Stimulated activated CD8-positive, alpha-beta memory T cell treated with anti-CD3 and anti-CD28 coated beads, Interleukin-12 subunit alpha, Interleukin-12 subunit beta, amount 100 ng/mL, for 4 hours (primary cell): ENCODE measurements around the gene HSD17B11.
"Not testable (repeated sequence)": the region's sequence is repeated elsewhere in the genome, so short reads cannot be mapped to it uniquely, and the experiment has no call there.

Source experiments
- DNase-seq: peaks from one replicate; pipeline ENCODE4 v3.0.0-alpha.2; 2020; ENCODE audit warnings: low read depth

The HSD17B11 gene, protein sequence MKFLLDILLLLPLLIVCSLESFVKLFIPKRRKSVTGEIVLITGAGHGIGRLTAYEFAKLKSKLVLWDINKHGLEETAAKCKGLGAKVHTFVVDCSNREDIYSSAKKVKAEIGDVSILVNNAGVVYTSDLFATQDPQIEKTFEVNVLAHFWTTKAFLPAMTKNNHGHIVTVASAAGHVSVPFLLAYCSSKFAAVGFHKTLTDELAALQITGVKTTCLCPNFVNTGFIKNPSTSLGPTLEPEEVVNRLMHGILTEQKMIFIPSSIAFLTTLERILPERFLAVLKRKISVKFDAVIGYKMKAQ

DNA sequence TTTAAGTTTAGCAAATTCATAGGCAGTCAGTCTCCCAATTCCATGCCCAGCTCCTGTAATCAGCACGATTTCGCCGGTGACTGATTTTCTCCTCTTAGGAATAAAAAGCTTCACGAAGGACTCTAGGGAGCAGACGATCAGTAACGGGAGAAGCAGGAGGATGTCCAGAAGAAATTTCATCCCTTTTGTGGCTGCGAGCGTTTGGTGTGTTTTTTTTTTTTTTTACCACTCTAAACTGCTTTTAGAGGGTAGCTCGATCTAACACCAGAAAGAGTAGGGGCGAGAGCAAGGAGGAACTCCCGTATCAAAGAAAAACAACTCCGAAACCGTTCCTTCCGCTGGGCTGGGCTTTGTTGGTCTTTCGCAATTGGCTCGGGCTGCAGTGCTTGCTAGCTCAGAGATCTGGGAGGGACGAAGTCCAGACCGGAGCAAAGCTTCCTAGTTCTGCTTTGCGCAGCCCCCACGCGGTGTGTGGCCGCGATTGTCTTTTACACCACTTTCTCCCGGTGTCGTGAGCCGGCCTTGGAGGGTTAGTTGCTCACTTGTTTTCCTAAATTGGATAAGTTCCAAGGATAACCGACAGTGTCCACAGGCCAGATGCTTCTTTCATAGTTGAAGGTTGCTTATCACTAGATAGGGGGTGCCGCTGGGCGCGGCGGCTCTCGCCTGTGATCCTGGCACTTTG is at the start of gene HSD17B11:
Gene HSD17B11, minus strand, starts transcription at position 298 of the 685 bp plus-strand sequence. Its CDS starts 118 bp downstream, at position 180.
- DNase-seq: peak; percentile 59

GRCh38 chr4:87433342-87433741 is 42.4 kb upstream of the HSD17B11 start:
- DNase-seq: no peak

- no peak for DNase-seq
These were observed 39.0 kb upstream of the HSD17B11 start for GRCh38 chr4:87430038-87430437.

DNA sequence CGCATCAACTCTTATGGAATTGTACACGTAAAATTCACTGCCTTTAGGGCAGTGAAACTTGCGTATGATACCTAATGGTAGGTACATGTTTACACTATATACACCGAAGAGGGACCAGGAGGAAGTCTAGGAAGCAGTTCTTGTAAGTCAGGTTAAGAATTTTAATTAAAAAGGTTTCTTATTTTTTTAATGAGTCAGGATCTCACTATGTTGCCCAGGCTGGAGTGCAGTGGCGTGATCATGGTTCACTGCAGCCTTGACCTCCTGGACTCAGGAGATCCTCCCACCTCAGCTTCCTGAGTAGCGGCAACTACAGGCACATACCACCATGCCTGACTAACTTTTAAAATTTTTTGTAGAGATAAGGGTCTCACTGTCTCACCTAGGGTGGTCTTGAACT is 38.0 kb upstream of the HSD17B11 start:
- no peak for DNase-seq

GRCh38 chr4:87427518-87427868 is 36.5 kb upstream of the HSD17B11 start:
- DNase-seq: no peak

- DNase-seq: no peak
These were observed 36.0 kb upstream of the HSD17B11 start for GRCh38 chr4:87426865-87427517.

- no peak for DNase-seq
These were observed 34.7 kb upstream of the HSD17B11 start for GRCh38 chr4:87425711-87426110.

DNA sequence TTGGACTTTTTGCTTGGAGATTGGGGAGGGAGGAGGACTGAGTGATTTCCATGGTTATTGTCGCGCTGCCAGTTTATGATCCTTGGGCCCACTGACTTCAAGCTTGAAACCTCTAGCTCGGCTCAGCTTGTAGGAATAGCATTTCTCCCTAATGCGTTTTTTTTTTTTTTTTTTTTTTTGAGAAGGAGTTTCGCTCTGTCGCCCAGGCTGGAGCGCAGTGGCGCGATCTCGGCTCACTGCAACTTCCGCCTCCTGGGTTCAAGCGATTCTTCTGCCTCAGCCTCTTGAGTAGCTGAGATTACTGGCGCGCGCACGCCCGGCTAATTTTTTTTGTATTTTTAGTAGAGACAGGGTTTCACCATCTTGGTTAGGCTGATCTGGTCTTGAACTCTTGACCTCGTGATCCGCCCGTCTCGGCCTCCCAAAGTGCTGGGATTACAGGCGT is 33.1 kb upstream of the HSD17B11 start:
- not testable (repeated sequence) for DNase-seq

- DNase-seq: no peak
These were observed 32.5 kb upstream of the HSD17B11 start for GRCh38 chr4:87423317-87424098.

DNA sequence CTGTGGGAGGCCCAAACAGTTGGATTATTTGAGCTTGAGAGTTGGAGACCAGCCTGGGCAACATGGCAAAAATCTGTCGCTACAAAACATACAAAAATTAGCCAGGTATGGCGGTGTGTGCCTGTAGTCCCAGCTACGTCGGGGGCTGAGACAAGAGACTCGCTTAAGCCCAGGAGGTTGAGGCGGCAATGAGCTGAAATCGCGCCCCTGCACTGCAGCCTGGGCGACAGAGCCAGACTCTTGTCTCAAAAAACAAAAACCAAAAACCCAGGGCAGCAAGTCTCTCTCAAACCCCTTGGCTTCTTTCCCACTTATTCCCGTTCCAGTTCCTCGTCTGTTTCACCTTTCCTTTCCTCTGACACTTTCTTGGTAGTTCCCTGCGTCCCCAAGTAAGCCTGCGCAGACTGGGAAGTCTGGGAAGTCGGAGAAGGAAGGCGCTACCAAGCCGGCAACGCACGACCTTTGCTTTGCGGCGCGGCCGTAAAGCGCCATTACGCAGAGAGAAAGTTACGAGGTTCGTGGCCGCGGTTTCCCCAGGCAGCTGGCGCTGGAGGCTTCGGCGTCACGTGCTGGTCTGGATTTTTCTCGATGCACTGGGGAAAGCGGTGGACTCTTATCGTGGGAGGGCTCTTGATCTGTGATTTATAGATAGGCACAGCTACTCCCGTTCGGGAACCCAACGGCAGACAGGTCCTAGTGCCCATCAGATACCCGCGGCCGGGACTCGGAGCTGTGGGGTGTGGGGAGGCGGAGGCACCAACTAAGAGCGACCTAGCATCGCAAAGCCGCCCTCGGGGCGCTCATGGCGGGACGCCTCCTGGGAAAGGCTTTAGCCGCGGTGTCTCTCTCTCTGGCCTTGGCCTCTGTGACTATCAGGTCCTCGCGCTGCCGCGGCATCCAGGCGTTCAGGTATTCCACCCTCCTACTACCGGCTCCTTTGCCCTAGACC is 31.4 kb upstream of the HSD17B11 start, which contains the start of gene NUDT9:
Gene NUDT9, plus strand, starts transcription at position 470 of the 949 bp plus-strand sequence. Its CDS starts 333 bp downstream, at position 803.
- peak; percentile 76 for DNase-seq

- DNase-seq: no peak
These were observed 29.4 kb upstream of the HSD17B11 start for GRCh38 chr4:87420276-87420830.

DNA sequence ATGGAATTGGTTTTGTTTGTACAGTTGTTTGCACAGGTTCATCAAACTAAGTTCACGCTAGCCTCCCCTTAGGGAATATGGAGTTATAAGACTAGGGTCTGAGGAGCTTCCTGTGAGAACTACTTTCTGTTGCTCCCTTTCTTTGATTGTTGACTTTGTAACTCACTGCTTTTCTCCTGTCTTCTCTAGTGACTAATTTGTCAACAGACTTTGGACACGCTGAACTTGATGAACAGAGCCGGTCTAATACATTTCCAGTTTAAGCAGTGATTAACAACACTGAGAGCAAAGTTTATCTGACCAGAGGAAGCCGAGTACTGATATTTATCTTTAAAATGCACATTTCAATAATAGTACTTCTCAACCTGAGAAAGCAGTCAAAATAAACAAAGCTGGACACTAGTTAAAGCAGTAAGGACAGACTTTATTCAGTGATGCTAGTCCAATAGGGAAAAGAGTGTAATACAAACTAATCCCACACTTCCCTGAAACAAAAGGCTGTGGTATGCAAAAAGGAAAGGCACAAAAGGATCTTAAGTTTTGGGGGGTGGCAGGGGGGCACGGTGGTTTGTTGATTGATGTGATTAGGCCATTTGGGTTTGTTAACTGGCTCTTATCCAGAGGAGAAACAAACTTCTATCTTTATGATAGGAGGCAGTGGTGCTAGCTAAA is 28.7 kb upstream of the HSD17B11 start:
- no peak for DNase-seq

DNA sequence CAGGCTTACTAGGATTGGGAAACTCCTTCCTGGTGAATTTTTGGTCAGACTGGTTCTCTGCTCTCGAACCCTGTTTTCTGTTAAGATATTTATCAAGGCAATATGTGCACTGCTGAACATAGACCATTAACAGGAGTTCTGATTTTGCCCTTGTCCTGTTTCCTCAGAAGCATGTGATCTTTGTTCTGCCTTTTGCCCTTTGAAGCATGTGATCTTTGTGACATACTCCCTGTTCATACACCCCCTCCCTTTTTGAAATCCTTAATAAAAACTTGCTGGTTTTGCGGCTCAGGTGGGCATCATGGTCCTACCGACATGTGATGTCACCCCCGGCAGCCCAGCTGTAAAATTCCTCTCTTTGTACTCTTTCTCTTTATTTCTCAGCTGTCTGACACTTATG is 27.4 kb upstream of the HSD17B11 start:
- DNase-seq: not testable (repeated sequence)

- DNase-seq: no peak
These were observed 26.0 kb upstream of the HSD17B11 start for GRCh38 chr4:87416965-87417364.

DNA sequence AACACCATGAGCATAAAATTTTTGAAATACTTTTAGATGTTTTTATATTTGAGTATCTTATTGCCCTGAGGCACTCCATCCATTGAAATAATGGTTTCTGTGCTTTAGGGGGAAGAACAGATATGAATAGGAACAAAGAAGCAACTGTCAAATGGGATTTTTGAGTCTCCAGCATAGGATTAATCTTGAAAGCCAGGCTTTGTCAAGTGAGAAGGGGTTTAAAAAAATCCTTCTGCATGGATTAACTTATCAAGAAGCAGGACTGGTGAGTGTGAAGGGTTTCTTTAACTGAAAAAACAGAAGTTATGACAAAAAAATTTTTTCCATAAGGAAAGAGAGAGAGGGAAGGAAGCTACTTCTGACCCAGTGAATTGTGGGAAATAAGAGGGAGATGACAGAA is 23.8 kb upstream of the HSD17B11 start:
- no peak for DNase-seq

- no peak for DNase-seq
These were observed 19.7 kb upstream of the HSD17B11 start for GRCh38 chr4:87410679-87411078.

GRCh38 chr4:87410157-87410556 is 19.2 kb upstream of the HSD17B11 start:
- no peak for DNase-seq

GRCh38 chr4:87409420-87409939 is 18.5 kb upstream of the HSD17B11 start:
- DNase-seq: no peak

DNA sequence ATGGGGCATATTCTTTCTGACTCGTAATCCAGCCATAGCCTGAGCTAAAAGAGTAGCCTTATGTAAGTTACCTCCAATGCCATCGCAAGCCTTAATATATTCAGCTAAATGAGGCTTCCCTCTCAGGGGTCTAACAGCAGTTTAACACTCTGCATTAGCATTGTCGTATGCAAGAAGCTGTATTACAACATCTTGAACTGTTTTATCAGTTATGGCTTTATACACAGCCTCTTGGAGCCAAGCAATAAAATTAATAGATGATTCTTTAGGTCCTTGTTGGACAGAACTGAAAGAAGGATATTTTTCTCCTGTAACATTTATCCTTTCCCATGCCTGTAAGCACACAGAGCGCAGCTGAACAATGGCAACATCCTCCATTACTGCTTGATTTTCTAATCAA is 15.9 kb upstream of the HSD17B11 start:
- not testable (repeated sequence) for DNase-seq

GRCh38 chr4:87406462-87406861 is 15.5 kb upstream of the HSD17B11 start:
- DNase-seq: no peak
